ENCODE measurements around the gene IMPACT.

Gene IMPACT

DNA sequence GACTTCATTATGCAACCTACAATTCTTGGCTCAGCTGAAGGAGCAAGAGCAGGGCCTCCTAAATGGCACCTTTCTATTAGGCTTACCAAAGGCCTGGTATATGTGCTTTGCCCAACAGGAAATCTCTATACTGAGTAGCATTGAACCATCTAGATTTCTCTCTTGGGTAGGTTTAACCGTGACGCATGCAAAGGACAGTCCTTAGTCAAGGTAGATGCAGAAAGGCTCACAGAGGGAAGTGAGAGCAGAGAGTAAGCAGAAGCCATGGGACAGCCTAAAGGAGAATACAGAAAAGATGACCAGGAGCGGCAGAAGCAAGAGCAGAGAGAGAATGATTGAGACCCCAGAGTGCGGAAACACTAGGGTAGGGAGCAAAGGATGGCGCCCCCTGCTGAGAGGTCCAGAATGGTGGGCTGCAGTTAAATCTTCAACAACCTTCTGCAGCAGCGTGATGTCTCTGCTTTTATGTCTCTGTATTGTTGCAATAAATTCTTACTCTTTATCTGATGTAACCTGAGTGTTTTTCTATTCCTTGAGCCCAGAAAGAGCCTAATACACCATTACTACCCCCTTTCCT lies 24.2 kb upstream of the IMPACT start:
- no peak for DNase-seq (ENCODE audit: low read depth)
- no peak overlapping the region for H3K4me3 ChIP-seq (ENCODE audit: control insufficient read depth, low read depth, low read length)
- TF ChIP-seq, protein P1, sequence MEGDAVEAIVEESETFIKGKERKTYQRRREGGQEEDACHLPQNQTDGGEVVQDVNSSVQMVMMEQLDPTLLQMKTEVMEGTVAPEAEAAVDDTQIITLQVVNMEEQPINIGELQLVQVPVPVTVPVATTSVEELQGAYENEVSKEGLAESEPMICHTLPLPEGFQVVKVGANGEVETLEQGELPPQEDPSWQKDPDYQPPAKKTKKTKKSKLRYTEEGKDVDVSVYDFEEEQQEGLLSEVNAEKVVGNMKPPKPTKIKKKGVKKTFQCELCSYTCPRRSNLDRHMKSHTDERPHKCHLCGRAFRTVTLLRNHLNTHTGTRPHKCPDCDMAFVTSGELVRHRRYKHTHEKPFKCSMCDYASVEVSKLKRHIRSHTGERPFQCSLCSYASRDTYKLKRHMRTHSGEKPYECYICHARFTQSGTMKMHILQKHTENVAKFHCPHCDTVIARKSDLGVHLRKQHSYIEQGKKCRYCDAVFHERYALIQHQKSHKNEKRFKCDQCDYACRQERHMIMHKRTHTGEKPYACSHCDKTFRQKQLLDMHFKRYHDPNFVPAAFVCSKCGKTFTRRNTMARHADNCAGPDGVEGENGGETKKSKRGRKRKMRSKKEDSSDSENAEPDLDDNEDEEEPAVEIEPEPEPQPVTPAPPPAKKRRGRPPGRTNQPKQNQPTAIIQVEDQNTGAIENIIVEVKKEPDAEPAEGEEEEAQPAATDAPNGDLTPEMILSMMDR (IDR thresholded peaks at IDR 0.05; ENCODE audit: control insufficient read depth, insufficient read depth, low read depth, low read length, missing control alignments), result peak; percentile 6

DNA sequence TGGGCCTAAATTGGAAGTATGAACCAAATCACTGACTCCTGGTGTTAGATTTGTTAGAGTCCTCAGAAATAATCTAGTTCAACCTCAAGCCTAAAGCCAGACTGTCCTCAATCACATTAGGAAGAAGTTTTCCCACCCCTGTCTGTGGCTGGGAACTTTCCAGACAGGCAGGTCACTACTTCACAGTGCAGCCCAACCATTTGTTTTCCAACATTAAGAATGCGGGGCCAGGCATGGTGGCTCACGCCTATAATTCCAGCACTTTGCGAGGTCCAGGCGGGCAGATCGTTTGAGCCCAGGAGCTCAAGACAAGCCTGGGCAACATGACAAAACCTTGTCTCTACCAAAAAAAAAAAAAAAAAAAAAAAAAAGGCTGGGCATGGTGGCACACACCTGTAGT lies 23.4 kb upstream of the IMPACT start:
- TF ChIP-seq, protein P1 (IDR thresholded peaks at IDR 0.05; ENCODE audit: control insufficient read depth, insufficient read depth, low read depth, low read length, missing control alignments), result no peak
- H3K4me3 ChIP-seq (ENCODE audit: control insufficient read depth, low read depth, low read length), result no peak overlapping the region
- DNase-seq (ENCODE audit: low read depth), result no peak

DNA sequence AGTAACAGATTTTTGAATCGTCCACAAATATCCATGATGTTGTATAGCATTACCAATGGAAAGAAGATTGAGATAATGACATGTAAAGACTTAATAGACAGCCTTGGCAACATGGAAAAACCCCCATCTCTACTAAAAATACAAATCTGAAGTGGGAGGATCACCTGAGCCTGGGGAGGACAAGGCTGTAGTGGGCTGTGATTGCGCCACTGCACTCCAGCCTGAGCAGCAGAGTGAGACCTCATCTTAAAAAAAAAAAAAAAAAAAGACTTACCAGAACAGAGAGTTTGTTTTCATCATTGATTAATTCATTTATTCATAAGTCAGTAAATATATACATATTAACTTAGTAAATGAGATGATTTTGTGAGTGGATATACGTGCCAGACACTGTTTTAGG lies 21.9 kb upstream of the IMPACT start:
- H3K4me3 ChIP-seq (ENCODE audit: control insufficient read depth, low read depth, low read length), result no peak overlapping the region
- TF ChIP-seq, protein P1 (IDR thresholded peaks at IDR 0.05; ENCODE audit: control insufficient read depth, insufficient read depth, low read depth, low read length, missing control alignments), result no peak
- no peak for DNase-seq (ENCODE audit: low read depth)

DNA sequence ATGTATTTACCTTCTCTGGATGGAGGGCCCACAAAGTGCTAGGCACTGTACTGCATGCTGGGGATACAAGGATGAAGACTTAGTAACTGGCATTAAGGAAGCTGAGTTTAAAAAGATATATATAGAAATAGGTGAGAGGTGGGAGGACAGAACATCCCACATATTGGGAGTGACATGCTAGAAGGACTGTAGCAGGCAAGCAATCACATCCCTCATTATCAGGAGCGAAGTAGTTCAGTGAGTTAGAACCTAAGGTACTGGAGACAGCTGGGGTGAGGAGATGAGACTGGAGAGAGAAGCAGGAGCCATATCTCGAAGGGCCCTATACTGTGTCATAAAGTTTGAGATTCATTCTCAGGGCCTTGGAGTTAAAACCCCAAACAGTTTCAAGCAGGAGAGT lies 18.0 kb upstream of the IMPACT start:
- no peak overlapping the region for H3K4me3 ChIP-seq (ENCODE audit: control insufficient read depth, low read depth, low read length)
- no peak for DNase-seq (ENCODE audit: low read depth)
- TF ChIP-seq, protein P1 (IDR thresholded peaks at IDR 0.05; ENCODE audit: control insufficient read depth, insufficient read depth, low read depth, low read length, missing control alignments), result no peak

DNA sequence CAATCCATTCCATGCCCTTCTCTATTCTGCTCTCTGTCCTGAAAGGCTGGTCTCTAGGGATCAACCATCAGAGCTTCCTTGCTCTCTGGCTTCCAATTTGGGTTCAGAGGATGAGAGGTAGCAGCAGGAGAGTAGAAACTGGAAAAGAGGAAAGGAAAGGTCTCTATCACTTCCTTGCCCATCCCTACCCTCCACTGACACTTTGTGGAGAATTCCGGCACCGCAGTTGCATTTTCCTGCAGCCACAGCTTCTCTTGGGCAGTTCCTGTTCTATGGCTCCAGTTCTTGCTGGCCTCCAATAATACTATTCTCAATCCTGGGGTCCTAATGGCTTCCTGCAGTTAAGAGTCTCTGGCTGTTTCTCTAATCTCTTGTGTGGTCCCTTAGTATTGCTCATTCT lies 13.3 kb upstream of the IMPACT start:
- no peak overlapping the region for H3K4me3 ChIP-seq (ENCODE audit: control insufficient read depth, low read depth, low read length)
- TF ChIP-seq, protein P1 (IDR thresholded peaks at IDR 0.05; ENCODE audit: control insufficient read depth, insufficient read depth, low read depth, low read length, missing control alignments), result peak; percentile 67
- DNase-seq (ENCODE audit: low read depth), result no peak

DNA sequence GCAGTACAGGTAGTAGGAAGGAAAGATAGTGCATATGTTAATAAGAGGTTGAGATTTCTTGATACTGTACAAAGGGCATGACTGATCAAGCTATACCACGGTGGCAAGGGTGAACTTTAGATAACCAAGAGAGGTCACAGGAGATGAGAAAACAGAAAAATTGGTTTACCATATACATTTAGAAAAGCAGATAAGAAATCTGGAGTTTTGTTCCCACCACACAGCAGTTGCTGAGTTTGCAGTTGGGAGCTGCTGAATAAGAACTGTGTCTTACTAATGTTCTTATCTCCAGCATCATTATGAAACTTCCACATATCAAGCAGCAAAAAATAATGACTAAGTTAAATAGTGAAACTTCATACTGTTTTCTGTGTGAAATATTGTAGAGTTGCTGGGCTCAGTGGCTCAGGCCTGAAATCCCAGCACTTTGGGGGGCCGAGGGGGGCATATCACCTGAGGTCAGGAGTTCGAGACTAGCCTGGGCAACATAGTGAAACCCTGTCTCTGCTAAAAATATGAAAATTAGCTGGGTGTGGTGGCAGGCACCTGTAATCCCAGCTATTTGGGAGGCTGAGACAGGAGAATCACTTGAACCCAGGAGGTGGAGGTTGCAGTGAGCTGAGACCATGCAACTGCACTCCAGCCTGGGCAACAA lies 12.0 kb upstream of the IMPACT start:
- no peak for DNase-seq (ENCODE audit: low read depth)
- TF ChIP-seq, protein P1 (IDR thresholded peaks at IDR 0.05; ENCODE audit: control insufficient read depth, insufficient read depth, low read depth, low read length, missing control alignments), result no peak
- no peak overlapping the region for H3K4me3 ChIP-seq (ENCODE audit: control insufficient read depth, low read depth, low read length)
